ENCODE measurements around the gene TUBB2B.

DNA sequence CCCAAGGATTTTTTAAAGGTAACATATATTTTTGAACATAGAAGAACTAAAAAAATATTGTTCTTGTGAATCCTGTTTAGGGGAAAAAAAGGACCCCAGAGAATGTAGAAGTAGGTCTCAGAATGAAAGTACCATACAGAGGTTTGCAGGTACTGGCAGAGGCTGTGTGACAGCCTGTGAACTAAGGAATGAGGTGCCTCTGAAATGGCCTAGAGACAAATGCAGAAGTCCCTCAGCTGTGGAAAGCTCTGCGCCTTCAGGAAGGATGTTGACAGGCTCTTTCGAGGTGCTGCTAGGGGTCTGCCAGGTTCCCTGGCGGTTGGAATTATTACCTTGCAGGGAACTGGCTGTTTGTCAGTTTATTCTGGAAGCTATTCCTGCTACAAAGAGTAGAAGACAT, 8.6 kb upstream of the TUBB2B start:
- TF ChIP-seq, protein P1, sequence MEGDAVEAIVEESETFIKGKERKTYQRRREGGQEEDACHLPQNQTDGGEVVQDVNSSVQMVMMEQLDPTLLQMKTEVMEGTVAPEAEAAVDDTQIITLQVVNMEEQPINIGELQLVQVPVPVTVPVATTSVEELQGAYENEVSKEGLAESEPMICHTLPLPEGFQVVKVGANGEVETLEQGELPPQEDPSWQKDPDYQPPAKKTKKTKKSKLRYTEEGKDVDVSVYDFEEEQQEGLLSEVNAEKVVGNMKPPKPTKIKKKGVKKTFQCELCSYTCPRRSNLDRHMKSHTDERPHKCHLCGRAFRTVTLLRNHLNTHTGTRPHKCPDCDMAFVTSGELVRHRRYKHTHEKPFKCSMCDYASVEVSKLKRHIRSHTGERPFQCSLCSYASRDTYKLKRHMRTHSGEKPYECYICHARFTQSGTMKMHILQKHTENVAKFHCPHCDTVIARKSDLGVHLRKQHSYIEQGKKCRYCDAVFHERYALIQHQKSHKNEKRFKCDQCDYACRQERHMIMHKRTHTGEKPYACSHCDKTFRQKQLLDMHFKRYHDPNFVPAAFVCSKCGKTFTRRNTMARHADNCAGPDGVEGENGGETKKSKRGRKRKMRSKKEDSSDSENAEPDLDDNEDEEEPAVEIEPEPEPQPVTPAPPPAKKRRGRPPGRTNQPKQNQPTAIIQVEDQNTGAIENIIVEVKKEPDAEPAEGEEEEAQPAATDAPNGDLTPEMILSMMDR (conservative IDR thresholded peaks at IDR 0.05; ENCODE audit: low read depth, low read length): no peak
- TF ChIP-seq EZH2 (IDR thresholded peaks at IDR 0.05; ENCODE audit: borderline replicate concordance, low read depth, low read length, poor library complexity, severe bottlenecking): no peak

Measured in A673 (cell line).